Epithelial cell of esophagus (primary cell): Measurements from ENCODE around the gene GCC1.
"Not testable (repeated sequence)": the region's sequence is repeated elsewhere in the genome, so short reads cannot be mapped to it uniquely, and the experiment has no call there.

Experiments
- DNase-seq: peaks from one replicate; pipeline ENCODE4 v3.0.0; 2010; ENCODE audit warnings: low read depth
- H3K4me3 ChIP-seq: 2 replicates; pipeline ENCODE4 v1.5.1; 2011; ENCODE audit warnings: mild to moderate bottlenecking, low read length, control low read depth
- TF ChIP-seq, protein P1 (sequence below): IDR thresholded peaks from 2 replicates; pipeline ENCODE4 v1.5.1; 2011; ENCODE audit warnings: low read depth, mild to moderate bottlenecking, low read length, control low read depth, inconsistent platforms; ENCODE audit not compliant: insufficient read depth; ENCODE audit errors: missing control alignments

GCC1 gene

DNA sequence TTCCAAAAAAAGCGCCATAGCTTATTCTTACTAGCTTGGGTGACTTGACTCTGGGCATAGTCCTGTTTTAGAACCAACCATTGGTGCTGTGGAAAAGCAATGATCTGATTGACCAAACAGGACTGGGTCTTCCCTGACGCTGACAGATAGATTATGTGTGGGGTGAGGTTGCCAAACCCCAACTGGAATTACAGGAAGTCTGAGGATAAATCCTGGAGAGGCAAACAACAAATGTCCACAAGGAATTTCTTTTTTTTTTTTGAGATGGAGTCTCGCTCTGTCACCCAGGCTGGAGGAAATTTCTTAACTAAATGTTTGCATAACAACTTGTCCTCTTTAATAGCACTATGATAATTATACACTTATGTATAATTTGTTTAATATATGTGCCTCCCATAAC, 19.2 kb downstream of the GCC1 start:
- TF ChIP-seq, protein P1, sequence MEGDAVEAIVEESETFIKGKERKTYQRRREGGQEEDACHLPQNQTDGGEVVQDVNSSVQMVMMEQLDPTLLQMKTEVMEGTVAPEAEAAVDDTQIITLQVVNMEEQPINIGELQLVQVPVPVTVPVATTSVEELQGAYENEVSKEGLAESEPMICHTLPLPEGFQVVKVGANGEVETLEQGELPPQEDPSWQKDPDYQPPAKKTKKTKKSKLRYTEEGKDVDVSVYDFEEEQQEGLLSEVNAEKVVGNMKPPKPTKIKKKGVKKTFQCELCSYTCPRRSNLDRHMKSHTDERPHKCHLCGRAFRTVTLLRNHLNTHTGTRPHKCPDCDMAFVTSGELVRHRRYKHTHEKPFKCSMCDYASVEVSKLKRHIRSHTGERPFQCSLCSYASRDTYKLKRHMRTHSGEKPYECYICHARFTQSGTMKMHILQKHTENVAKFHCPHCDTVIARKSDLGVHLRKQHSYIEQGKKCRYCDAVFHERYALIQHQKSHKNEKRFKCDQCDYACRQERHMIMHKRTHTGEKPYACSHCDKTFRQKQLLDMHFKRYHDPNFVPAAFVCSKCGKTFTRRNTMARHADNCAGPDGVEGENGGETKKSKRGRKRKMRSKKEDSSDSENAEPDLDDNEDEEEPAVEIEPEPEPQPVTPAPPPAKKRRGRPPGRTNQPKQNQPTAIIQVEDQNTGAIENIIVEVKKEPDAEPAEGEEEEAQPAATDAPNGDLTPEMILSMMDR = no peak
- no peak for DNase-seq

DNA sequence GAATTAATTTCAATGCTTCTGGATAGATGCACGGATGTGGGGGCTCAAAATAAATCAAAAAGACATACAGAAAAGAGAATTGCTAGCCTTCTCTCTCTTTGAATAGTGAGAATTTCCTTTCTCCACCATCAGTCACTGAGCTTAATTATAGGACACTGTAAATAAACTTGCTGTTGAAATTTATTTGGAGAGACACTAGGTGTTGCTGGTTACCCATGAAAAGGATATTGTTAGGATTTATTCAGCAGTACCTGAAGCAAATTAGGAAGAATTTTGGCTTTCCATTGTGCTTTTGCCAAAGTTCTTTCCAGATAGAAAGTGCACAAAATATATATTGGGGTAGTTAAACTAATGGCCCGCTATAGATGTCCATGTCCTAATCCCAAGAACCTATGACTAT, 27.6 kb downstream of the GCC1 start:
- H3K4me3 ChIP-seq = no peak overlapping the region
- DNase-seq = no peak
- TF ChIP-seq, protein P1 = no peak

More for the DNA sequence above, 19.2 kb downstream of the GCC1 start:
- no peak overlapping the region for H3K4me3 ChIP-seq

DNA sequence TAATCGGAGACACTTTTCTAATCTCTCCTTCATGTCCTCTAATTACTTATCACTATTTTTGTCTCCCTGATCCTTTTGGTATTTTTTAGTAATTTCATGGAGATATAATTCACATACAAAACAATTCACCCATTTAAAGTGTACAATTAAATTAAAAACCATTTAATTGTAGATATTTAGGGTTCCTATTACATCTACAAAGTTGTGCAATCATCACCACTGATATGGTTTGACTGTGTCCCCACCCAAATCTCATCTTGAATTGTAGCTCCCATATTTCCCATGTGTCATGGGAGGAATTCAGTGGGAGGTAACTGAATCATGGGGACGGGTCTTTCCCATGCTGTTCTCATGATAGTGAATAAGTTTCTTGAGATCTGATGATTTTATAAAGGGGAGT, 29.0 kb downstream of the GCC1 start:
- no peak for DNase-seq
- no peak overlapping the region for H3K4me3 ChIP-seq

DNA sequence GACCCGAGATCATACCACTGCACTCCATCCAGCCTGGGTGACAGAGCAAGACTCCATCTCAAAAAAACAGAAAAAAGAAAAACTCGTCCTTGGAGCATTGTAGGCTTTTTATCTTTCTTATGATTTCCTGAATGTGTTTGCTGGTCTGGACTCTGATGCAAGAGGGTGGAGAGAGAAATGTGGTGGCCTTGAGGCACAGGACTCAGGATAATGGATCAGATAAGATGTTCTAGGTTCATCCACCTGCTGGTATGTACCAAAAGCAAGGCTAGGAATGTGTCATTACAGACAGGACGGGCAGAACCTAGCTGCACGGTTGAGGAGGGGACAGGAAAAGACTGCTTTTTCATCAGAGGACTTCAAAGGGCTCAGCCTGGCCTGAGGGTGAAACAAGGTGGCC, 33.5 kb downstream of the GCC1 start:
- no peak overlapping the region for H3K4me3 ChIP-seq
- TF ChIP-seq, protein P1 = no peak
- DNase-seq = no peak

More for the DNA sequence above, 29.0 kb downstream of the GCC1 start:
- TF ChIP-seq, protein P1 = no peak

DNA sequence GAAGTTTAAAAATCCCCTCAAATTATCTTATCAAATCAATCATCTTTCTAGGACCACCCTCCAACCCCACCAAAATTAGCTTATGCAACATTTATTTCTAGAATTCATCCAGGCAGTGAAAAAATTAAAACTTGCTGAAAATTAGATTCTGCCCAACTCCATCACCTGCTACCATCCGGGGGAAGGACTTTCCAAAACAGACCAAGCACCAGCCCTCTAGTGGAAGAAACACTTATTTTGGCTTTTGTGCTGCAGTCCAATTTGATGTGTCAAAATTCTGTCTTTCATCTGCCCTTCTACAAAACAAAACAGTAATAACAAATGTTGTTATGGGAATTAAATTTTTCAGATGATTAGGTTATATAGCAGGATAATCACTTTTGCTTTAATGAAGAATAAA, 35.1 kb downstream of the GCC1 start:
- TF ChIP-seq, protein P1 = peak; percentile 23
- no peak for DNase-seq
- no peak overlapping the region for H3K4me3 ChIP-seq

DNA sequence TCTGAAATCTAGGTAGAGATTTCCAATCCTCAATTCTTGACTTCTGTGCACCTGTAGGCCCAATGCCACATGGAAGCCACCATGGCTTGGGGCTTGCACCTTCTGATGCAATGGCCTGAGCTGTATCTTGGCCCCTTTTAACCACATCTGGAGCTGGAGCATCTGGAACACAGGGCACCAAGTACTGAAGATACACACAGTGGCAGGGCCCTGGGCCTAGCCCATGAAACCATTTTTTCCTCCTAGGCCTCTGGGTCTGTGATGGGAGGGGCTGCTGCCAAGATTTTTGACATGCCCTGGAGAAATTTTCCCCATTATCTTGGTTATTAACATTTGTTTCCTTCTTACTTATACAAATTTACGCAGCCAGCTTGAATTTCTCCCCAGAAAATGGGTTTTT, 39.1 kb downstream of the GCC1 start:
- DNase-seq = no peak
- TF ChIP-seq, protein P1 = no peak
- no peak overlapping the region for H3K4me3 ChIP-seq

DNA sequence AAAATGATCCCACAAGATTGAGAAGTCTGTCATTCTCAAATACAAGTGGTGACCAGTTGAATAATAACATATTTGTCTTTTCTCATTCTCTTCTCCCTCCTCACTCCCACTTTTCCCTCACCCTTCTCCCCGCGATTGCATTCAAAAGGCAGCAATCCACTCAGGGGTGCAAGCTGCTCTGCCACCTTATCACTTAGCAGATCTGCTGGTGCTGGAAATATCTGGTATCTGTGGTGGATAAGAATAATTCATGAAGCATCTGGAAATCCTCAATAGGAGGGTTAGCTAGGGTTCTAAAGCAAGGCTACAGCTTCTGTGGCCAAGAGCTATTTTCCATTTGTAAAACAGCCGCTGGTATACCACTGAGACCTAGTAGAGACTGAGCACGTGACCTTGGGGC, 43.8 kb downstream of the GCC1 start:
- DNase-seq = no peak
- H3K4me3 ChIP-seq = no peak overlapping the region
- TF ChIP-seq, protein P1 = no peak

DNA sequence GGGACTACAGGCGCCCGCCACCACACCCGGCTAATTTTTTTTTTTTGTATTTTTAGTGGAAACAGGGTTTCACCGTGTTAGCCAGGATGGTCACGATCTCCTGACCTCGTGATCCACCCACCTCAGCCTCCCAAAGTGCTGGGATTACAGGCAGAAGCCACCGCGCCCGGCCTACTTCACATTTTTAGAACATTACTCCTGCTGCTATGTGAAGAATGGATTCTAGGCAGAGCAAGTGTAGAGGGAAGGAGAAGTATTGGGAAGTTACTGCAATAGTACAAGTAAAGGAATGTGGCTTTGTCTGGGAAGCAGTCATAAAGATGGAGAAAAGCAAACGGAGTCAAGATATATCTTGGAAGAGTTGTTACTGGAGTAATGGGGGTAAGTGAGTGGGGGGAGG, 44.9 kb downstream of the GCC1 start:
- not testable (repeated sequence) for DNase-seq

More for the DNA sequence above, 44.9 kb downstream of the GCC1 start:
- H3K4me3 ChIP-seq = not testable (repeated sequence)
